HFF-Myc (cell line): ENCODE data around the gene BAHCC1.

Experiments
- DNase-seq: peaks from one replicate; pipeline ENCODE4 v3.0.0-alpha.2; 2011; ENCODE audit warnings: low read depth; ENCODE audit errors: extremely low read depth
- H3K4me3 ChIP-seq: replicated peaks from 2 replicates; pipeline ENCODE4 v1.5.1; 2011; ENCODE audit warnings: low read depth, mild to moderate bottlenecking, control low read depth, low read length
- TF ChIP-seq, protein P1 (sequence below): IDR thresholded peaks from 2 replicates; pipeline ENCODE4 v1.5.1; 2012; ENCODE audit warnings: mild to moderate bottlenecking, low read depth, low read length, control low read depth; ENCODE audit errors: missing control alignments

Gene BAHCC1

GRCh38 chr17:81427173-81428120 lies 32.2 kb downstream of the BAHCC1 start:
- TF ChIP-seq, protein P1, sequence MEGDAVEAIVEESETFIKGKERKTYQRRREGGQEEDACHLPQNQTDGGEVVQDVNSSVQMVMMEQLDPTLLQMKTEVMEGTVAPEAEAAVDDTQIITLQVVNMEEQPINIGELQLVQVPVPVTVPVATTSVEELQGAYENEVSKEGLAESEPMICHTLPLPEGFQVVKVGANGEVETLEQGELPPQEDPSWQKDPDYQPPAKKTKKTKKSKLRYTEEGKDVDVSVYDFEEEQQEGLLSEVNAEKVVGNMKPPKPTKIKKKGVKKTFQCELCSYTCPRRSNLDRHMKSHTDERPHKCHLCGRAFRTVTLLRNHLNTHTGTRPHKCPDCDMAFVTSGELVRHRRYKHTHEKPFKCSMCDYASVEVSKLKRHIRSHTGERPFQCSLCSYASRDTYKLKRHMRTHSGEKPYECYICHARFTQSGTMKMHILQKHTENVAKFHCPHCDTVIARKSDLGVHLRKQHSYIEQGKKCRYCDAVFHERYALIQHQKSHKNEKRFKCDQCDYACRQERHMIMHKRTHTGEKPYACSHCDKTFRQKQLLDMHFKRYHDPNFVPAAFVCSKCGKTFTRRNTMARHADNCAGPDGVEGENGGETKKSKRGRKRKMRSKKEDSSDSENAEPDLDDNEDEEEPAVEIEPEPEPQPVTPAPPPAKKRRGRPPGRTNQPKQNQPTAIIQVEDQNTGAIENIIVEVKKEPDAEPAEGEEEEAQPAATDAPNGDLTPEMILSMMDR: no peak
- H3K4me3 ChIP-seq: no peak overlapping the region
- no peak for DNase-seq

DNA sequence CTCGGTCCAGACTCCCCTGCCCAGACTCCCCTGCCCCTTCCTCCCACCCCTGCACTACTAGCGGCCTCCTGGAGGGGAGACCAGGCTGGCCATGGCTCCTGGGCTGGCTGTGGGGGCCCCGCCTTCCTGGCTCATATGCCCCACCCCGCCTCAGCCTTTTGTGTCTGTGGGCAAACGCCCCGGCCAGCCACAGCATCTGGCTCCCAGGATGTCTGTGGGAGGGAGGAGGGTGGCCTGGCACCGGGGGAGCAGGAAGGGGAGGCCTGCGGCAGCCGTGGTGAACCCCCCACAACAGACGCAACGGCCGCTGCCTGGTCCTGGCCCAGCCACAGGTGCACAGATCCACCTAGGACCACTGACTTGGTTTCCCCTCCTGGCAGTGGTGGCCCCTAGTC lies 32.9 kb downstream of the BAHCC1 start:
- TF ChIP-seq, protein P1: no peak
- no peak overlapping the region for H3K4me3 ChIP-seq

GRCh38 chr17:81428516-81428915 lies 33.3 kb downstream of the BAHCC1 start:
- TF ChIP-seq, protein P1: no peak
- no peak for DNase-seq

More for the DNA sequence above, 32.9 kb downstream of the BAHCC1 start:
- no peak for DNase-seq

GRCh38 chr17:81428948-81429774 lies 33.9 kb downstream of the BAHCC1 start:
- H3K4me3 ChIP-seq: no peak overlapping the region
- TF ChIP-seq, protein P1: no peak
- no peak for DNase-seq

More at GRCh38 chr17:81428516-81428915, 33.3 kb downstream of the BAHCC1 start:
- H3K4me3 ChIP-seq: no peak overlapping the region

DNA sequence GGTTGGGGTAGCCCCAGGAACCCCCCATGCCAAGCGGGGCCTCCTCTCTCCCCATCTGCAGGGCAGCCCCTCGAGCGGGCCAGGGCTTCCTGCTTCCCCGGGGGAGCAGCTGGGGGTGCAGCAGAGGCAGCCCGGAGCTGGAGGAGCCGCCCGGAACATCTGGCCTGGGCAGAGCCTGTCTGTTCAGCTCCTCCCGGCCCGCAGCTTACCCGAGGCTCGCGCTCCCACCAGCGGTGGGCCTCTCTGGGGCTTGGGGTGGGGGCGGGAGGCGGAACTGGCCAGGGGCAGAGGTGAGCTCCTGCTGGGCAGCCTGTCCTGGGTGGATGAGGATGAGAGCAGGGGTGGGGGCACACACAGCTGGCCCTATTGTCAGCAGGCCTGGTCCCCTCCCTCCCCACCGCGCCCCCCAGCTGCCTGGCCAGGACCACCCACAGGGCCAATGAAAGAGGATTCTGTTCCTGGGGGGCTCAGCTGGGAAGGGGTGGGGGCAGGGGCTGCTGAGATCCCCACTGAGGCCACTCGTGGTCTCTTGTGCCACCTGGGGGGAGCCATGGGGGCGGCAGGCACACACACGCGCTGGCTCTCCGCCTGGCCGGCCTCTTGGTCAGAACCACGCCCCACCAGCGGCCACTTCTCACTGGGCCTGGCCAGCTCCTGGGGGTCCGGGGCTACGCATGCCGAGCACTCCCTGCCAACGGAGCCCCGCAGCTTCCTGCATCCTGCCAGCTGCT lies 34.7 kb downstream of the BAHCC1 start:
- DNase-seq: no peak
- TF ChIP-seq, protein P1: no peak
- no peak overlapping the region for H3K4me3 ChIP-seq
